NOMO-1 treated with dmso at 0.1 percent for 144 hours (cell line): ENCODE measurements around the gene RIN3.

Experiments used
- DNase-seq: peaks from one replicate; lab custom pipeline; 2025; ENCODE audit not compliant: unreplicated experiment; lab: John Stamatoyannopoulos, UW

The RIN3 gene, protein sequence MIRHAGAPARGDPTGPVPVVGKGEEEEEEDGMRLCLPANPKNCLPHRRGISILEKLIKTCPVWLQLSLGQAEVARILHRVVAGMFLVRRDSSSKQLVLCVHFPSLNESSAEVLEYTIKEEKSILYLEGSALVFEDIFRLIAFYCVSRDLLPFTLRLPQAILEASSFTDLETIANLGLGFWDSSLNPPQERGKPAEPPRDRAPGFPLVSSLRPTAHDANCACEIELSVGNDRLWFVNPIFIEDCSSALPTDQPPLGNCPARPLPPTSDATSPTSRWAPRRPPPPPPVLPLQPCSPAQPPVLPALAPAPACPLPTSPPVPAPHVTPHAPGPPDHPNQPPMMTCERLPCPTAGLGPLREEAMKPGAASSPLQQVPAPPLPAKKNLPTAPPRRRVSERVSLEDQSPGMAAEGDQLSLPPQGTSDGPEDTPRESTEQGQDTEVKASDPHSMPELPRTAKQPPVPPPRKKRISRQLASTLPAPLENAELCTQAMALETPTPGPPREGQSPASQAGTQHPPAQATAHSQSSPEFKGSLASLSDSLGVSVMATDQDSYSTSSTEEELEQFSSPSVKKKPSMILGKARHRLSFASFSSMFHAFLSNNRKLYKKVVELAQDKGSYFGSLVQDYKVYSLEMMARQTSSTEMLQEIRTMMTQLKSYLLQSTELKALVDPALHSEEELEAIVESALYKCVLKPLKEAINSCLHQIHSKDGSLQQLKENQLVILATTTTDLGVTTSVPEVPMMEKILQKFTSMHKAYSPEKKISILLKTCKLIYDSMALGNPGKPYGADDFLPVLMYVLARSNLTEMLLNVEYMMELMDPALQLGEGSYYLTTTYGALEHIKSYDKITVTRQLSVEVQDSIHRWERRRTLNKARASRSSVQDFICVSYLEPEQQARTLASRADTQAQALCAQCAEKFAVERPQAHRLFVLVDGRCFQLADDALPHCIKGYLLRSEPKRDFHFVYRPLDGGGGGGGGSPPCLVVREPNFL

DNA sequence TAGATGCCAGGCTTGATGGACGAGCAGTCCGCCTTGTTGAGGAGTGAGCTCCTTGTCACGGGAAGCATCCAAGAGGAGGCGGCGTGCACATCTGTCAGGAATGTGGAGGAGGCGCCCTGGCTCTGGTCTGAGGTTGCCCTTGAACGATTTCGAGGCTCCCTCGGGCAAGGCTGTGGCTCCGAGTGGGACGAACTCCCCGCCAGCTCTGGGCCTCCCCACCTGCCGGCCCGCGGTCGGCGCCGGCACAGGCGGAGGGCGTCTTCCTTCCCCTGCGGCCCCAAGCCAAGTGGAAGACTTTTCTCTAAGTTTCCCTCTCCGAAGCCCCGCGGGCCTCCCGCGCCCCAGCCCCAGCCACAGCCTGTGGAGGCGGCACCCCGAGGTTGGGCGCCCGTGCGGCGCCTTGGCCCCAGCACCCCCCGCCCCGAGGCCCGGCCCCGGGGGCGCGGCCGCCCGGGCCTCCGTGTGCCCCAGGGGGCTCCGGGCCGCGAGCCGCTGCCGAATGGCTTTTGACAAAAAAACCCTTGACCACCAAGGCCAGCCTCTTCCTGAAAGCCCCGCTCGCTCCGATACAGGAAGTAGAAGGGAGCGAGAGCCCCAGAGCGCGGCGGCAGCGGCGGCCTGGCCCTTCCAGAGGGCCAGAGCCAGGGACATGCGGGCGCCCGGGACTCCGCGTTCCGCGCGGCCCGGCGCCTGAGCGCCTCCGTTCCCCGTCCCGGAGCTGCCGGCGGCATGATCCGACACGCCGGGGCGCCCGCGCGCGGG, at the start of gene RIN3:
Gene RIN3 (plus strand): TSS at position 578 of the 762 bp plus-strand sequence. CDS start 152 bp downstream, at position 730.
- peak; percentile 48 for DNase-seq

DNA sequence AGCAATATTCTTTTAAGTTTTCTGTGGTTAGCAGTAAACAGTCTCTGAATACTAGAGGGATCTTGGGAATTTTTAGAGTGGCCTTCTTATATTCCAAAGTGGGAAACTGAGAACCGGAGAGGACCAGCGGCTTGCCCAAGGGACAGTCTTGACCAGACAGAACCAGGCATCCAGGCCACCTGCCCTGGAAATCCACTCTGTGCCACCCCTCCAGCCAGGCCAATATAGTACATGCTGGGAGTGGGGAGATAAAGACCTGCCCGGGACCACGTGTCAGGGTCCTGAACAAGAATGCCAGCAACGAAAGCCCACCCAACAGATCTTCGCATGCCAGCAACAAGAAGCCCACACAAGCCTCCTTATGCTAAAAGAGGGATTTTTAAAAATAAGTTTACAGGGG, 49.4 kb upstream of the RIN3 start:
- DNase-seq, result no peak

DNA sequence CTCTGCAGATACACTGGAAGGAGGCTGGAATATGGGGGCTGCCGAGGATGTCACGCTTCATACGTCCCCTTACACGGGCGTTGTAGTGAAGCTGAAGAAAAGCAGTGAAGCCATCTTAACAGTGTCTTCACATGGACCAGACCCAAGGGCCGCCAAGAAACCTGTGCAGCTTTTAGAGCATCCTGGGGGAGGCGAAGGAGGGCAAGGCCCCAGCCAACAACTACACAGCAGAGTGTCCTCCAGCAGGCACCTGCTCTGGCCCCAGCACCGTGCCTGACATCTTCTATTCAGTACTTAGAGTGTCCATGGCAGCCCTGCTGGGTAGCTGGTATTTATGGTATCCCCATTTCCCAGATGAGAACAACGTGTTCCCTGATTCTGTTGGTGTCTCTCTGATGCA, 48.9 kb upstream of the RIN3 start:
- no peak for DNase-seq

DNA sequence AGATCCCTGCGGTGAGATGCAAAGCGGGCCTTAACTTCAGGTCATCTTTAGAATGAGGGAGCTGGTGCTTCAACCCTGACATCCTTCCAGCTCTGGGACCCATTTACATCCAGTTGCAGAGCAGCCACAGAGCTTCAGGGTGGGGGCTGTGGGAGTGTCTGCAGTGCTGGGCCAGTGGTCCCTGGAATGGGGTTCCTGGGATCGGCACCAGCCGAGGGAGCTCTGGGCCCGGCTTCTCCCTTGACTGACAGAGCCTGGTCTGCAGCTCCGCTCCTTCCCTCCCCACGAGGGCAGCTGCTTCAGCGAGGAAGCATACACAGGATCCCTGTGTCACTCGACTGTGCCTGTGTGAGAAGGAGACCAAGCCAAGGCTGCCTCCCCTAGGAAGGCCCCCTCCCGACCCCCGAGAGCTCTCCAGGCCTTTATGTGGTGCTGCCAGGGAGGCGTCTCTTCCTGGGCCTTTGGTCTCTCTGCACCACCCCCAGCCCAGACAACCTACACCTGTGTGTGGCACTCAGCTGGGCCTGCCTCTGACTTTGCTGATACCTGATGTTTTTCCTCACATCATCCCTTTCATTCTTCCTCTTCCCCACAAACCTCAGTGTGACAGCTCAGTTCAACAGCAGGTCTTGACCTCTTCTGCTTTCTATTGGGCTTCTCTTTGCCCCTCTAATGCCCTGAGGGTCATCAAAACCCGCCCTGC, 48.1 kb upstream of the RIN3 start:
- no peak for DNase-seq

DNA sequence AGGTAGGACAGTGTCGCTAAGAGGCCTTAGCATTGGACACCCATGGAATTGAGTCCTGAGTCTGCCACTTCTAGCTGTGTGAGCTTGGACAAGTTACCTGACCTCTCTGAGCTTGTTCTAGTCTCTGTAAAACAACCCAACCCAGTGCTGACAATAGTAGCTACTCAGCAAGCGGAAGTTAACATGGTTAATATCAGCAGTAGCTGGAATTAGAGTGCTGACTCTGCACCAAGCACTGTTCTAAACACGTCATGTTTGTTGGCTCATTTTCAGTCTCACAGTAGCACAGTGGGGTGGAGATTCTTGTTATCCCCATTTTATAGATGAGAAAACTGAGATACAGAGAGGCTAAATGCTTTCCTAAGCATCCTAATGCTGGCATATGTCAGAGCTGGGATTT, 47.5 kb upstream of the RIN3 start:
- no peak for DNase-seq

DNA sequence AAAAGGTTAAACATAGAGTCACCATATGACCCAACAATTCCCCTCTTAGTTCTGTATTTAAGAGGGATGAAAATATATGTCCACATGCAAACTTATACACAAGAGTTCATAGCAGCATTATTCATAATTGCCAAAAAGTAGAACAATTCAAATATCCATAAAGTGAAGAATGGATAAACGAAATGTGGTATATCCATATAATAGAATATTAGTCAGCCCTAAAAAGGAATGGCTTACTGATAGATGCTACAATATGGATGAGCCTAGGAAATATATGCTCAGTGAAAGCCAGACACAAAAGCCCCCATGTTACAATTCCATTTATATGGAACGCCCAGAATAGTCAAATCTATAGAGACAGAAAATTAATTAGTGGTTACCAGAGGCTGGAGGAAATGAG, 44.1 kb upstream of the RIN3 start:
- DNase-seq, result no peak

DNA sequence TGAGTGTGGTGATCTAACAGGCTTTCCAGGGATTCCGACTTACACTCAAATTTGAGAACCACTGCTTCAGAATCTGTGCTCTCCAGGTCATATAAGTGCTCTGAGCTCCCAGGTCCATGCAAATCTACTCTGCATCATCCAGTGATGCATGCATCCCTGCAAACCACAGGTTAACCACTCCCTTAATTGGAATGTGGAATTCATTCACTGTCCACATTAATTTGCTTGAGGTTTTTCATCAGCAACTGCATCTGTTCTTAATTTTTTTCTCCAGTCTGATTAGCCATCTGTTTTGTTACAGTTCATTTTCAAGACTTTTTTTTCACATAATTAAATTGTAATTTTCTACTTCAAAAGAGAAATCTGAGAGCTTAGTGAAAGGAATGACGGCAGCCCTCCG, 43.4 kb upstream of the RIN3 start:
- DNase-seq, result no peak

DNA sequence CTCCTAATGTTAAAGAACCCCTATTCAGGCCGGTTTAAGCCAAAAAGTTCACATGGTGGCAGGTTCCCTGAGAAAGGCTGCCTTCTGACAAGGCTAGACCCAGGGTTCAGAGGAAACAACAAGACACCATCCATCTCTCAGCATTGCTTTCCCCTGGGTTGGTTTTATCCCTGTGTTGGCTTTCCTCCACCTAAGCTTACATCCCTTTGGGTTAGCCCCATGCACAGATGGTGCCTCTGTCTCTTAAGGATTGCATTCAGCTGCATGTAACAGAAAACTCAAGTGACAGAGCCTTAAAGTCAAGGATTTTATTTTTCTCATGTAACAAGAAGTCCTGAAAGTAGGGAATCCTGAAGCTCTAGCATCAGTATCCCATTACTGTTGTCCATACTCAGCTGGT, 42.8 kb upstream of the RIN3 start:
- no peak for DNase-seq

DNA sequence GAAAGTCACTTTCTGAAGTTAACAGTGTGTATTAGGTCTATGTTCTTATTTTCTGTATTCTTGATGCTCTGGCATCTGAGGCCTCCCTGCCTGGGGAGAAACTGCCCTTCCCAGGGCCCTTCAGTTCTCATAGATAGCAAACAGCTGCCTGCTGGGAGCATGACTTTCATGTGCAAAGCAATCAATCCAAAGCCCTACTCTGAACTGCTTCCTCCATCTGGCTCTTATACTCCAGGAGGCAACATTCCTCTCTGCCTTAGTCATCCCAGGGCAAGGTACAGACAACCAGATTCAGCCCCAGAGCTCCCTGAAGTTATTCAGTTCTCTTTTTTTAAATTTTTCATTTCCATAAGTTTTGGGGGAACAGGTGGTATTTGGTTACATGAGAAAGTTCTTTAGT, 41.7 kb upstream of the RIN3 start:
- no peak for DNase-seq

DNA sequence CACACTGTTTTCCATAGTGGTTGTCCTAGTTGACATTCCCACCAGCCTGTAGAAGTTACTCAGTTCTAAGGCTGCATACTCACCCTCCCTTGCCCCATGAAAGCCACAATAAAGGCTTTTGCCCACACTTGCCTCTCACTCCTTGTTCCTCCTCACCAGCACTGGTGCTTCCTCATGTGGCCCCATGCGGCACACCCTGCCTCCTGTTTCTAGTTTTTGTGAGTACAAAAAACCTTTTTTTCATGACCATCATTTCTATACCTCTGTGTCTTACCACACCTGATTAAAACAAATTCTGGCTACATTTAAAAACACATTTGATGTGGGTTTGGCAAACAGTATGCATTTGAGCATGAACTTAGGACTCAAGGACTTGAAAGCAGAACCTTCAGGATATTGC, 40.7 kb upstream of the RIN3 start:
- peak; percentile 49 for DNase-seq

DNA sequence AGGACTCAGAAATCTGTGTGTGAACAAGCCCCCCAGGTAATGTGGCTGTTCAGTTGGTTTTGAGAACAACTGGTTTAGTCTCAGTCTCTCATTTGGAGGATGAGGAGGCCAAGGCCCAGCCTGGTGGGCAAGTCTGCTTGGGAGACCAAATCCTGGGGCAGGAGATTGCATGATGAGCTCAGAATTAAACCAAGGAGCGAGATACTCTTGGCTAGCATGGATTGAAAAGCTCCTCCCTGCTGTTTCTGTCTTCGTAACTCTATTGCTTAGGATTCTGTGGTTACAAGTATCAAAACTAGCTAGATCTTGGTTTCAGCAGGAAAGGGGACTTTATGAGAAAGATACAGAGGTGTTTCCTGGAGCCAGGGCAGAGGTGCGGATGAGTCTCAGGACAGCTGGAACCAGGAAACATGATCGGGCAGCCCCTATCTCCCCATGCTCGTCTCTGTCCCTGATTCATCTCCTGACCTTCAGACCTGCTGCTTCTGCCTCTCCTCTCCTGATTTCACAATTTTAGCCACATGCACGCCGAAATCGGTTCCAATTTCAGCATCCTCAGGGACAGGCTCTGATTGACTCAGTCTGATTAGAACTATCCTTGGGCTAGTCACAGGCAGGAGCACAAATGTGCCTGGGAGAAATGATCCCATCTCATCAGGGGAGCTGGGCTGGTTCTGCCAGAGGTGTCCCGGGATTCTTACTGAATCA, 40.2 kb upstream of the RIN3 start:
- no peak for DNase-seq

DNA sequence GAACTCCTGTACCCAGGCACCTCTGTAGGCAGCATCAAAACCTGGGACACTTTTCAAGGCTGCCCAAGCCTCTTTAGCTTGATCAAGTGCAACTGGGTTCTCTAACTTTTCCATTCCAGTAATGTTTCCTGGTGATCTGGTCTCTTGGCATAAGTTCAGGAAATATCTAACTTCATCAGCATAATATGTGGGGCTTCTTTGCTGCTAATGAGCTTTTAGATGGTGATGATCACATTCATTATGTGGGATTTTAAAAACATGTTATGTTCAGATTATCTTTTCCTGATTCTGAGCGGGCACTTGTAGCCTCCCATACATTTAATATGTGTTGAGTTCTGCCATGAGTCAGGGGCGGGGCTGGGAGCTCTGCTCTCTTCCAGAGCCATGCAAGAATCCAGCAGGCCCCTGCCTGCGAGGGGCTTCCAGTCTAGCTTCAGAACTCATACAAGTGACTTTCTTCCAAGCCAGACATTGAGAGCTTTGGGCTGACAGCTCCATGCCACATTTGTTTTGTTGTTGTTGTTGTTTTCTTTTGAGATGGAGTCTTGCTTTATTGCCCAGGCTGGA, 39.5 kb upstream of the RIN3 start:
- no peak for DNase-seq

DNA sequence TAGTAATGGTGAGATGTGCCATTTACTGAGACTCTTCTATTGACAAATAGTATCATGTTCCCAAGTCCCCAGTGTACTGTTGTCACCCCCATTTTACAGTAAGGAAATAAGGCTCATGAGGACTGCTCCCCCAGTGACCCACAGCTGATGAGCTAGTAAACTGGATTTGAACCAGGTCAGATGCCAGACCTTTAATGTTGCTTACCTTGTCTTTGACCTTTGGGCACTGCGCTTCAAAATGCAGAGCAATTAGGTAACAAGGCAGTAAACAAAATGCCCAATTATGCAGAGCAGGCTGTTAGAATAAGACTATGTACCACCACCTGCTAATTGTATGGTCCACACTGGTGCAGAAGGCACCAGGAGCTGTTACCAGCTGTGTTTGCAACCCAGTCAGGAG, 38.5 kb upstream of the RIN3 start:
- DNase-seq, result no peak

DNA sequence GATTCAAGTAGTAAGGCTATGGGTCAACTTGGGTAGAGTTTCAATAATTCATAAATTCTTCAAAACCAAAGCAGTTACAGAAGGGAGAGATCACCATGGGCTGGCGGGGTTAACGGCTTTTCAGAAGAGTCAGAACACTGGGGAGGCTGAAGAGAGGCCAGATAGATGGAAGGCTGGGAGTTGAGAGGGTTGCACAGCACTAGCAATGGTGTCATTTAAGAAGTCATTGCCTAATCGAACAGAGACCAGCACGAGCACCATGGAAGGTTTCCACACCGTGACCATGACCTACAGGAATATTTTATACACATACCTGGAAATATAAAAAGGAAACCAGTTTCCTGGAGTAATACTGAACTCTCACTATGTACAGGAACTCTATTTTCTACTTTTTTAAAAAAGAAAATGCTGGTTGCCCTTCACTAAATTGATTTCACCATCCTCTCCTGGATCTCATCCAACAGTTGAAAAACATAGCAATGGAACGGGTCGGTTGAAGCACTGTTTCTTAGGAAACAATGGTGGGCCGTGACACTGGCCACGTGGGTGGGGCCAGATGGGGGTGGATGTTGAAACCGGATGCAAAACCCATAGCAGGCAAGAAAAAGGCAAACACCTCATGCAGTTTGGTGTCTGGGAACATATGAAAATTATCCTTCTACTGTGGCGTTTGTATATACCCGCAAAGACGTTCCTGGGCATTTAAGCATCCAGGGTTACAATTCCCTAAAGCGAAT, 38.0 kb upstream of the RIN3 start:
- DNase-seq, result peak; percentile 74

DNA sequence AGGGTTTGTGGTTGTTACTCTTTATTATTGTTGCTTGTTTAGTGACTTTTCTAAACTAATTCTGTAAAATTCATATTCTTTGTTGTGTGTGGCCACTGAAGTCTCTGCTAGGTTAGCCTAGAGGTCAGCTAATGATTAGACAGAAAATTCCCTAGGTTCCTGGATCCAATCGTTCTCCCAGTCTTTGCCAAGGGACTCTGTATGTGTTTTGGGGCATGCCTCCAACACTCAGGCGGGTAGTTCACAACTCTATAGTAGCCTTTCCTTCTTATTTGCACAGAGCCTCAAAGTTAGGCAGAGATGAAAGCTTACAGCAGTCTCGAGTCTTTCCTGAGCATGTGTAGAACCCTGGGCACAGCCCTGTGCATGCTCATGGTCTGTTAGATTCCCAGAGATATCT, 32.7 kb upstream of the RIN3 start:
- DNase-seq, result no peak

DNA sequence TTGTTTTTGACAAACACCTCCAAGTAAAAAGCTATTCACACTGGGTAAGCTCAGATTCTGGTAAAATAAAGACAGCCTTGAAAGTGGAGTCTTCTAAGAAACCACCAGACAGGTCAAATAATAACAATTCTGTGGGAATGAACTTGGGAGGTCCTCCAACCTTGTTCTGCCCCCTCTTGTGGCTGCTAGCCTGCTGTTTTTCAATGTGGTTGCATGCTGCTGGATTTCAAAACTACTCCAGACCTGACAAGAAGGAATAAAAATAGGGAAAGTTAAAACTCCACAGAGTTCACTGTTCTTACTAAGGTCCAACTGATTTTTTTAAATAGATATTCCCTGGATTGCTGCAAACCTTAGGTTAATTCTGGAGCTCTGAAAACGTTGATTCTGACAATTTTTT, 32.2 kb upstream of the RIN3 start:
- no peak for DNase-seq

DNA sequence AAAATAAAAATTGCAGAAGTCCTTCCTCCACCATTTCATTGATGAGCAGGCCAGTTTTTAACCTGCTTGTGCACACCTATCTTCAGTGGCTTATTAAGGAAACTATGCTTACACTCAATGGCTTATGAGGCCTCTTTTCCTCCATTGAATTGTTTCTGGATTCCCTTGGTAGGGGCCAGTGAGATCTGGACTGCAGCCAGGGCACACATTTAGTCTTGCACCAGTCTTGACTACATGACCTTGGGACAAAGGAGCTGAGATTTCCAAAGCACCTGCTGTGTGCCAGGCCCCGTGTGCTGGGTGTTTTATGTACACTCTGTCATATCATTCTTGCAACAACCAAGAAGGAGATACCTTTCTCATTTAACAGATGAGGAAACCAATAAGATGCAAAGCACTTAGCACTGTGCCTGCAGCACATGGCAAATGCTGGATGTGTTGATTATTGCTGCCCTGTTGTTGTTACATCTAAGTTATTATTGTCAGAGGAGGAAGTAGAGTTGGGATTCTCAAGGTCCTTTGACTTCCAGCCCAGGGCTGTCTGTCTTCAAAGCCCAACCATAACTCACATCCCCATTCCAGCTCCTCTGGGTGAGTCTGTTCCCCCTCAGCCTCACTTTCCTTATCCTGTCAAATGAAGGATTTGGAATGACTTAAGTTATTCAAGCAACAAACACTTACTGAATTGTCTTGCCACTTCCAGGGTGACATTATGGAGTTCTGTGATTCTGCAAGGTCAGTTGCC, 31.6 kb upstream of the RIN3 start:
- DNase-seq, result no peak

DNA sequence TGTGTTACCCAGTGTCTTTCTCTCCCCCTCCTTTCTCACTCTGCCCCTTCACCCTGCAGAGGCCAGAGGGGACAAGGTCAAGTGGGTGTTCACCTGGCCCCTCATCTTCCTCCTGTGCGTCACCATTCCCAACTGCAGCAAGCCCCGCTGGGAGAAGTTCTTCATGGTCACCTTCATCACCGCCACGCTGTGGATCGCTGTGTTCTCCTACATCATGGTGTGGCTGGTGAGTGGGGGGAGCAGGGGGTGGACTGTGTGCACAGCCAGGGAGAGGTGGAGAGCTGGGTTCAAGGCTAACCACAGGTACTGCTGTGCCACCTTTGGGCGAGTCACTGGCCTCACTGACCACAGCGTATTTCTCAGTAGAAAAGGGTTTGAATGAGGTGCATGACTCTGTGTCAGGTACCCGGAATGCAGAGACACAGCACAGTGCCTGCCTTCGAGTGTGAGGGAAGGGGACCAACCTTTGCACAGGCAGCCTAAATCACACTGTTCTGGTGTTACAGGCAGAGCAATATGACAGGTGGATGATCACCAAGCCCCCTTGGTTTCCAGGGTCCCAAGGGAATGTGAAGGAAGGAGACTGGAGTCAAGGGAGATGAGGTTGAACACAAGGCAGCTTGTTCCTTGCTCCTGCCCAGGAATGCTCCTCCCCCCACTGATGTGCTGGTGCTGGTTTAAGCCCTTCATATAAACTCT, 30.8 kb upstream of the RIN3 start:
- DNase-seq, result no peak
